Endodermal cell (in vitro differentiated cells): ENCODE data around the gene USP47. TPM values are rescaled to one million over a fixed set of nuclear protein-coding genes. Genes with fewer than 3 reads are reported as not detected.

Source experiments
- DNase-seq: peaks from one replicate; pipeline ENCODE4 v3.0.0-alpha.2; 2017
- H3K27ac ChIP-seq: 2 replicates; pipeline ENCODE4 v1.5.1; 2013; ENCODE audit warnings: mild to moderate bottlenecking, low read depth, low read length, moderate library complexity
- H3K27me3 ChIP-seq: 2 replicates; pipeline ENCODE4 v1.6.1; 2013; ENCODE audit warnings: mild to moderate bottlenecking, low read length, moderate library complexity; ENCODE audit not compliant: insufficient read depth, control insufficient read depth, poor library complexity, severe bottlenecking
- H3K36me3 ChIP-seq: 2 replicates; pipeline ENCODE4 v1.7.0; 2013; ENCODE audit warnings: mild to moderate bottlenecking, low read length, moderate library complexity; ENCODE audit not compliant: control insufficient read depth, insufficient read depth
- H3K4me1 ChIP-seq: one replicate; pipeline ENCODE4 v1.7.0; 2013; ENCODE audit warnings: low read length; ENCODE audit not compliant: control insufficient read depth, insufficient read depth
- H3K4me3 ChIP-seq: 2 replicates; pipeline ENCODE4 v1.5.1; 2013; ENCODE audit warnings: mild to moderate bottlenecking, low read length, moderate library complexity
- H3K9ac ChIP-seq: 2 replicates; pipeline ENCODE4 v1.6.1; 2013; ENCODE audit warnings: mild to moderate bottlenecking, low read length, moderate library complexity; ENCODE audit not compliant: poor library complexity, severe bottlenecking; ENCODE audit errors: extremely low read depth
- H3K9me3 ChIP-seq: 2 replicates; pipeline ENCODE4 v1.6.1; 2013; ENCODE audit warnings: mild to moderate bottlenecking, low read length, moderate library complexity; ENCODE audit not compliant: control insufficient read depth
- H3K27ac Mint-ChIP-seq: 2 replicates; pipeline ENCODE4 v1.8.0; 2020; ENCODE audit warnings: mixed read lengths
- H3K27me3 Mint-ChIP-seq: 2 replicates; pipeline ENCODE4 v1.8.0; 2021; ENCODE audit warnings: mild to moderate bottlenecking, mixed read lengths; ENCODE audit not compliant: insufficient read depth
- H3K36me3 Mint-ChIP-seq: 2 replicates; pipeline ENCODE4 v1.8.0; 2020; ENCODE audit warnings: low read depth, mixed read lengths
- H3K4me1 Mint-ChIP-seq: 2 replicates; pipeline ENCODE4 v1.8.0; 2020; ENCODE audit warnings: mixed read lengths
- H3K4me3 Mint-ChIP-seq: 2 replicates; pipeline ENCODE4 v1.8.0; 2020; ENCODE audit warnings: mild to moderate bottlenecking, moderate library complexity, mixed read lengths
- H3K9me3 Mint-ChIP-seq: 2 replicates; pipeline ENCODE4 v1.8.0; 2020; ENCODE audit warnings: mild to moderate bottlenecking, mixed read lengths
- CTCF ChIP-seq: fragments of 200-600 bp; sonication (generic); conservative IDR thresholded peaks from 2 replicates; pipeline ENCODE4 v1.5.0; 2021; ENCODE audit warnings: antibody characterized with exemption, mild to moderate bottlenecking
- WGBS, 2 experiments: methylation state at CpG; one replicate each; pipeline versions ENCODE4 v1.1.5 to v1.1.7; 2013; ENCODE audit warnings: missing lambda C conversion rate in 2 of 2, mixed read lengths in 1 of 2; ENCODE audit not compliant: insufficient coverage in 1 of 2, insufficient read length in 1 of 2; 5-methylcytosine and 5-hydroxymethylcytosine counted together
- total RNA-seq, 2 donors: library from RNA; stranded (reverse); fragmentation: NEBNext Ultra II Directional in 1 of 2; extraction: Animal tissue kit (Norgen Biotek cat#: 25700) in 1 of 2; gene quantifications; 2 replicates in 1 of 2; 3 replicates in 1 of 2; pipeline ENCODE4 v1.2.1, GENCODE V29; 2021

Gene USP47
- total RNA-seq, 2 donors from 2014 or later: 26.3 to 26.9 TPM

GRCh38 chr11:11937433-11937832 is 95.7 kb downstream of the USP47 start:
- 100% methylated on average over 1 to 3 of the region's 3 CpGs for WGBS, 2 experiments
- no peak overlapping the region for H3K9ac ChIP-seq
- no peaks in the 10 kb centered on the region for H3K27me3 Mint-ChIP-seq
- H3K4me1 ChIP-seq: no peaks in the 10 kb centered on the region
- H3K9me3 Mint-ChIP-seq: no peaks in the 10 kb centered on the region
- H3K9me3 ChIP-seq: no peaks in the 10 kb centered on the region
- no peak overlapping the region for H3K4me3 Mint-ChIP-seq
- H3K36me3 Mint-ChIP-seq: peaks cover 37% of the 10 kb centered on the region
- no peaks in the 10 kb centered on the region for H3K27me3 ChIP-seq
- TF ChIP-seq CTCF: no peak
- H3K4me1 Mint-ChIP-seq: no peaks in the 10 kb centered on the region
- H3K36me3 ChIP-seq: peaks cover 90% of the 10 kb centered on the region
- DNase-seq: no peak
- H3K27ac ChIP-seq: no peak overlapping the region
- H3K27ac Mint-ChIP-seq: no peak overlapping the region
- H3K4me3 ChIP-seq: no peak overlapping the region

- no peaks in the 10 kb centered on the region for H3K4me1 Mint-ChIP-seq
- H3K9ac ChIP-seq: no peak overlapping the region
These were observed 96.2 kb downstream of the USP47 start for GRCh38 chr11:11937957-11938356.

GRCh38 chr11:11940551-11940950 is 98.8 kb downstream of the USP47 start:
- H3K36me3 ChIP-seq: peaks cover 88% of the 10 kb centered on the region
- H3K4me3 Mint-ChIP-seq: no peak overlapping the region
- H3K4me1 Mint-ChIP-seq: no peaks in the 10 kb centered on the region
- H3K9ac ChIP-seq: no peak overlapping the region
- no peak for DNase-seq
- H3K27ac Mint-ChIP-seq: no peak overlapping the region
- no peaks in the 10 kb centered on the region for H3K27me3 ChIP-seq
- H3K9me3 Mint-ChIP-seq: no peaks in the 10 kb centered on the region
- no peak overlapping the region for H3K27ac ChIP-seq
- H3K4me1 ChIP-seq: no peaks in the 10 kb centered on the region
- peaks cover 29% of the 10 kb centered on the region for H3K36me3 Mint-ChIP-seq
- H3K4me3 ChIP-seq: no peak overlapping the region
- no peaks in the 10 kb centered on the region for H3K9me3 ChIP-seq
- H3K27me3 Mint-ChIP-seq: no peaks in the 10 kb centered on the region
- TF ChIP-seq CTCF: no peak

More at GRCh38 chr11:11937957-11938356, 96.2 kb downstream of the USP47 start:
- Histone ChIP-seq H3K27ac (no peak overlapping the region), H3K4me1 (no peaks in the 10 kb centered on the region), H3K4me3 (no peak overlapping the region), H3K27me3 (no peaks in the 10 kb centered on the region), H3K36me3 (peaks cover 90% of the 10 kb centered on the region), H3K9me3 (no peaks in the 10 kb centered on the region)
- H3K36me3 Mint-ChIP-seq: peaks cover 36% of the 10 kb centered on the region
- no peak overlapping the region for H3K27ac Mint-ChIP-seq
- no peak for DNase-seq
- WGBS, 2 experiments: 92% methylated on average over 1 of the region's 1 CpG; no CpG with 5 or more reads in 1 of the 2 experiments
- no peak overlapping the region for H3K4me3 Mint-ChIP-seq
- TF ChIP-seq CTCF: no peak
- no peaks in the 10 kb centered on the region for H3K27me3 Mint-ChIP-seq
- H3K9me3 Mint-ChIP-seq: no peaks in the 10 kb centered on the region
